GM12865 (cell line): Measurements from ENCODE around the gene DND1.
"Not testable (repeated sequence)": the region's sequence is repeated elsewhere in the genome, so short reads cannot be mapped to it uniquely, and the experiment has no call there.

ENCODE experiments used
- DNase-seq: peaks from one replicate; pipeline ENCODE4 v3.0.0; 2010; ENCODE audit warnings: low read depth
- H3K4me3 ChIP-seq: 2 replicates; pipeline ENCODE4 v1.5.1; 2011; ENCODE audit warnings: mild to moderate bottlenecking, low read depth, low read length, control low read depth
- TF ChIP-seq, protein P1 (sequence below): IDR thresholded peaks from 2 replicates; pipeline ENCODE4 v1.5.1; 2011; ENCODE audit warnings: low read length, control low read depth, low read depth, inconsistent platforms; ENCODE audit not compliant: insufficient read depth; ENCODE audit errors: missing control alignments

Gene DND1

GRCh38 chr5:140673187-140673976 lies at the start of gene DND1:
Gene DND1, minus strand, starts transcription at chr5:140673576. Its CDS starts 34 bp downstream, at chr5:140673542.
- H3K4me3 ChIP-seq = no peak within 1 kb of the TSS
- no peak for DNase-seq
- TF ChIP-seq, protein P1, sequence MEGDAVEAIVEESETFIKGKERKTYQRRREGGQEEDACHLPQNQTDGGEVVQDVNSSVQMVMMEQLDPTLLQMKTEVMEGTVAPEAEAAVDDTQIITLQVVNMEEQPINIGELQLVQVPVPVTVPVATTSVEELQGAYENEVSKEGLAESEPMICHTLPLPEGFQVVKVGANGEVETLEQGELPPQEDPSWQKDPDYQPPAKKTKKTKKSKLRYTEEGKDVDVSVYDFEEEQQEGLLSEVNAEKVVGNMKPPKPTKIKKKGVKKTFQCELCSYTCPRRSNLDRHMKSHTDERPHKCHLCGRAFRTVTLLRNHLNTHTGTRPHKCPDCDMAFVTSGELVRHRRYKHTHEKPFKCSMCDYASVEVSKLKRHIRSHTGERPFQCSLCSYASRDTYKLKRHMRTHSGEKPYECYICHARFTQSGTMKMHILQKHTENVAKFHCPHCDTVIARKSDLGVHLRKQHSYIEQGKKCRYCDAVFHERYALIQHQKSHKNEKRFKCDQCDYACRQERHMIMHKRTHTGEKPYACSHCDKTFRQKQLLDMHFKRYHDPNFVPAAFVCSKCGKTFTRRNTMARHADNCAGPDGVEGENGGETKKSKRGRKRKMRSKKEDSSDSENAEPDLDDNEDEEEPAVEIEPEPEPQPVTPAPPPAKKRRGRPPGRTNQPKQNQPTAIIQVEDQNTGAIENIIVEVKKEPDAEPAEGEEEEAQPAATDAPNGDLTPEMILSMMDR = no peak

DNA sequence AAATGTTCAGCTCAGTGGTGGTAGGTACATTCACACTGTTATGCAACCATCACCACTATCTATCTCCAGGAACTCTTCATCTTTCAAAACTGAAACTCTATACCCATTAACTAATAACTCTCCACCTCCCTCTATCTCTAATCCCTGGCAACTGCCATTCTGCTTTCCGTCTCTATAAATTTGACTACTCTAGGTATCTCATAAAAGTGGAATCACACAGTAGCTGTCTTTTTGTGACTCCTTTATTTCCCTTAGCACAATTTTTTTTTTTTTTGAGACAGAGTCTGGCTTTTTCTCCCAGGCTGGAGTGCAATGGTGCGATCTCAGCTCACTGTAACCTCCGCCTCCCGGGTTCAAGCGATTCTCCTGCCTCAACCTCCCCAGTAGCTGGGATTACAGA lies 48.0 kb upstream of the DND1 start:
- DNase-seq, H3K4me3 ChIP-seq: not testable (repeated sequence)

DNA sequence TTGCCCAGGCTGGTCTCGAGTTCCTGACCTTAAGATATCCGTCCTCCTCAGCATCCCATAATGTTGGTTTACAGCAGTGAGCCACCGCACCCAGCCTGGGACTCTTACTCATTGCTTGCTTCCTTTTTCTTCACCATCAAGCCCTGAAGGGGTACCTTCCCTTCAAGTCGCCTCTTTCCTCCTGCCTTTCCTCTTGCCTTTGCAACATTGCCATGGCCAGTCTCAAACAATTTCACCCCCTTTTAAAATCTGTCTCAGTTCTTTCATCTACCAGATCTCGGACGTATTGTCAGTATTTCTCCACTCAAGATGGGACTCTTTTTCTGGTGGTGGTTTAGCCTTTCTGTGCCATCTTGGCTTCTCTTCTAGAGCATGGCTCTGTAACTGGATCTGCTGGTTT lies 47.4 kb upstream of the DND1 start:
- H3K4me3 ChIP-seq, DNase-seq: not testable (repeated sequence)

DNA sequence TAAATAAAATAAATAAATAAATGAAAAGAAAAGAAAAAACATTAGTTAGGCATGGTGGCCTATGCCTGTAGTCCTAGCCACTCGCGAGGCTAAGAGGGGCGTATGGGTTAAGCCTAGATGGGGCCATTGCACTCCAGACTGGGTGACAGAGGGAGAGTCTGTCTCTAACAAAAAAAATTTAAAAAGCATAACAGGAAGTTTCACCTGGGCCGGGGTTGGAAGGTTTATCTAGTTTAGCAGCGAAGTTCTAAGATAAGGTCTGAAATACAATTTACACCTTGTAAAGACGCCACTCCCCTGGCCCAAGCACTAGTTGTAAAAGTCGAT lies 44.9 kb upstream of the DND1 start:
- DNase-seq = no peak
- H3K4me3 ChIP-seq = no peak overlapping the region
- TF ChIP-seq, protein P1 = no peak

GRCh38 chr5:140716238-140716637 lies 42.9 kb upstream of the DND1 start:
- DNase-seq, H3K4me3 ChIP-seq: not testable (repeated sequence)

GRCh38 chr5:140713562-140714094 lies 40.3 kb upstream of the DND1 start:
- DNase-seq = no peak
- no peak overlapping the region for H3K4me3 ChIP-seq
- TF ChIP-seq, protein P1 = no peak

- TF ChIP-seq, protein P1 = no peak
- no peak overlapping the region for H3K4me3 ChIP-seq
- no peak for DNase-seq
Measured at GRCh38 chr5:140711794-140712193, 38.4 kb upstream of the DND1 start.

GRCh38 chr5:140710899-140711552 lies 37.6 kb upstream of the DND1 start:
- H3K4me3 ChIP-seq = peak overlapping the region; percentile 89
- DNase-seq = peak; percentile 97
- TF ChIP-seq, protein P1 = no peak

- DNase-seq, H3K4me3 ChIP-seq: not testable (repeated sequence)
Measured at GRCh38 chr5:140708787-140709186, 35.4 kb upstream of the DND1 start.
